K562 (cell line): ENCODE results near the gene LILRA6. TPM values are rescaled to one million over a fixed set of nuclear protein-coding genes. Genes with fewer than 3 reads are reported as not detected.
A peak's percentile ranks its signal among the peaks of the same experiment; 100 is the strongest.

Experiments
- BACH1 ChIP-seq: fragments of 200-800 bp; sonication (Bioruptor generic); IDR thresholded peaks from 2 replicates; pipeline ENCODE4 v1.6.1; 2016; ENCODE audit warnings: missing genetic modification characterization, missing compliant biosample characterization
- ETS2 ChIP-seq: IDR thresholded peaks from 2 replicates; pipeline ENCODE4 v1.6.1; 2016; ENCODE audit warnings: borderline replicate concordance, missing genetic modification characterization, mild to moderate bottlenecking, moderate library complexity, missing compliant biosample characterization; ENCODE audit not compliant: poor library complexity, severe bottlenecking
- FOXJ3 ChIP-seq: sonication (generic); formaldehyde crosslinking; IDR thresholded peaks from 2 replicates; pipeline ENCODE4 v1.4.0; 2020; ENCODE audit warnings: mild to moderate bottlenecking, missing genetic modification reagents
- KAT8 ChIP-seq: fragments of 450-650 bp; IDR thresholded peaks from 2 replicates; pipeline ENCODE4 v1.6.1; 2016; ENCODE audit warnings: low read depth, mild to moderate bottlenecking
- MAZ ChIP-seq, 2 experiments: fragments of 450-650 bp in 1 of 2; sonication (generic) in 1 of 2; formaldehyde crosslinking; IDR thresholded peaks in 1 of 2; conservative IDR thresholded peaks in 1 of 2; 2 replicates each; pipeline versions ENCODE4 v1.4.0 to v1.5.0; 2020; ENCODE audit warnings: mild to moderate bottlenecking in 1 of 2, missing genetic modification reagents in 1 of 2
- SMARCA4 ChIP-seq: fragments of 450-650 bp; IDR thresholded peaks from 2 replicates; pipeline ENCODE4 v1.6.1; 2016
- TAF7 ChIP-seq: fragments of 450-650 bp; IDR thresholded peaks from 2 replicates; pipeline ENCODE4 v1.6.1; 2016; ENCODE audit warnings: missing genetic modification characterization, missing compliant biosample characterization
- TARDBP ChIP-seq: fragments of 450-650 bp; IDR thresholded peaks from 2 replicates; pipeline ENCODE4 v1.6.1; 2016
- TGIF2 ChIP-seq: sonication (generic); formaldehyde crosslinking; IDR thresholded peaks from 2 replicates; pipeline ENCODE4 v1.8.1; 2022; ENCODE audit warnings: mild to moderate bottlenecking, missing genetic modification reagents, moderate library complexity
- ZNF232 ChIP-seq: sonication (generic); formaldehyde crosslinking; IDR thresholded peaks from 2 replicates; pipeline ENCODE4 v1.8.0; 2022; ENCODE audit warnings: mild to moderate bottlenecking, missing genetic modification reagents
- ZNF407 ChIP-seq: fragments of 450-650 bp; IDR thresholded peaks from 2 replicates; pipeline ENCODE4 v1.6.1; 2016; ENCODE audit warnings: low read depth
- ZNF436 ChIP-seq: fragments of 250-450, 450-650 bp; sonication (Bioruptor Pico); formaldehyde crosslinking; IDR thresholded peaks from 2 replicates; pipeline ENCODE4 v1.7.0; 2020; ENCODE audit warnings: mild to moderate bottlenecking
- ZNF644 ChIP-seq: fragments of 200-800 bp; sonication (Bioruptor generic); IDR thresholded peaks from 2 replicates; pipeline ENCODE4 v1.6.1; 2016; ENCODE audit warnings: low read depth, missing genetic modification characterization, missing compliant biosample characterization
- ZNF77 ChIP-seq: fragments of 250-450 bp; sonication (Bioruptor Pico); IDR thresholded peaks from 2 replicates; pipeline ENCODE4 v1.5.0; 2020
- polyA plus RNA-seq, 8 experiments: library from polyadenylated mRNA; depleted of rRNA in 4 of 8; stranded (reverse) in 5 of 8; unstranded in 3 of 8; fragments of >200 nt; fragmentation: Nextera tagmentation in 2 of 8; fragmentation: Illumina TruSeq in 1 of 8; extraction: Ambion mirVana in 2 of 8; extraction: Trizol in 1 of 8; gene quantifications; 2 replicates each; pipeline versions ENCODE4 v1.2.1 to v1.2.3, GENCODE V29; 2011 to 2014; ENCODE audit warnings: inconsistent platforms in 1 of 8, missing spikeins in 1 of 8
- total RNA-seq, 7 experiments: library from RNA; depleted of rRNA in 6 of 7; stranded (reverse); fragments of >200 nt in 6 of 7; fragmentation: Illumina TruSeq in 2 of 7; extraction: Trizol in 2 of 7; gene quantifications; 2 replicates each; pipeline versions ENCODE4 v1.2.1 to v1.2.3, GENCODE V29; 2011 to 2021; ENCODE audit warnings: low replicate concordance in 1 of 7
- TF ChIP-seq, protein P1 (sequence below), 2 experiments: fragments of 250-450 bp in 1 of 2; fragments of 450-650 bp in 1 of 2; sonication (Bioruptor Pico) in 1 of 2; IDR thresholded peaks; 2 replicates each; pipeline versions ENCODE4 v1.6.1 to v1.8.0; 2016 to 2021; ENCODE audit warnings: mild to moderate bottlenecking in 2 of 2, moderate library complexity in 2 of 2, missing compliant biosample characterization in 1 of 2, missing genetic modification characterization in 1 of 2
- TF ChIP-seq, protein P2 (sequence below): fragments of 250-450 bp; sonication (Bioruptor Pico); IDR thresholded peaks from 2 replicates; pipeline ENCODE4 v1.6.1; 2021; ENCODE audit warnings: mild to moderate bottlenecking
- TF ChIP-seq, protein P3 (sequence below): fragments of 450-650 bp; IDR thresholded peaks from 2 replicates; pipeline ENCODE4 v1.6.1; 2016; ENCODE audit warnings: mild to moderate bottlenecking

Gene LILRA6
- total and polyA plus RNA-seq, 9 of the 15 experiments (the other 6 are each of a cell fraction or from before 2014, with no cell fraction given): 0.03 TPM; not detected in 8

- TF ChIP-seq ZNF407 (no peak), TGIF2 (CRISPR knock-in tag) (no peak), ZNF436 (no peak), SMARCA4 (no peak), ETS2 (no peak), FOXJ3 (CRISPR knock-in tag) (no peak), KAT8 (no peak), ZNF77 (no peak), ZNF232 (CRISPR knock-in tag) (no peak), TAF7 (tag) (no peak), TARDBP (peak; percentile 83), BACH1 (tag) (no peak), MAZ (CRISPR knock-in tag; conservative IDR thresholded peaks at IDR 0.05 in 1 of 2, IDR thresholded peaks at IDR 0.05 in 1 of 2) (peak in 1 of 2 experiments; percentile 93; a peak in 3 of 4 replicates), ZNF644 (tag) (no peak)
- TF ChIP-seq, protein P1, sequence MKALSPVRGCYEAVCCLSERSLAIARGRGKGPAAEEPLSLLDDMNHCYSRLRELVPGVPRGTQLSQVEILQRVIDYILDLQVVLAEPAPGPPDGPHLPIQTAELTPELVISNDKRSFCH (CRISPR knock-in tag; IDR thresholded peaks at IDR 0.05): no peak
- TF ChIP-seq, protein P1 (tag; IDR thresholded peaks at IDR 0.05): 0 out of 2 replicates have a peak, but pooled peaks have one; percentile 43
- TF ChIP-seq, protein P2, sequence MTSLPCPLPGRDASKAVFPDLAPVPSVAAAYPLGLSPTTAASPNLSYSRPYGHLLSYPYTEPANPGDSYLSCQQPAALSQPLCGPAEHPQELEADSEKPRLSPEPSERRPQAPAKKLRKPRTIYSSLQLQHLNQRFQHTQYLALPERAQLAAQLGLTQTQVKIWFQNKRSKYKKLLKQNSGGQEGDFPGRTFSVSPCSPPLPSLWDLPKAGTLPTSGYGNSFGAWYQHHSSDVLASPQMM (CRISPR knock-in tag): no peak
- TF ChIP-seq, protein P3, sequence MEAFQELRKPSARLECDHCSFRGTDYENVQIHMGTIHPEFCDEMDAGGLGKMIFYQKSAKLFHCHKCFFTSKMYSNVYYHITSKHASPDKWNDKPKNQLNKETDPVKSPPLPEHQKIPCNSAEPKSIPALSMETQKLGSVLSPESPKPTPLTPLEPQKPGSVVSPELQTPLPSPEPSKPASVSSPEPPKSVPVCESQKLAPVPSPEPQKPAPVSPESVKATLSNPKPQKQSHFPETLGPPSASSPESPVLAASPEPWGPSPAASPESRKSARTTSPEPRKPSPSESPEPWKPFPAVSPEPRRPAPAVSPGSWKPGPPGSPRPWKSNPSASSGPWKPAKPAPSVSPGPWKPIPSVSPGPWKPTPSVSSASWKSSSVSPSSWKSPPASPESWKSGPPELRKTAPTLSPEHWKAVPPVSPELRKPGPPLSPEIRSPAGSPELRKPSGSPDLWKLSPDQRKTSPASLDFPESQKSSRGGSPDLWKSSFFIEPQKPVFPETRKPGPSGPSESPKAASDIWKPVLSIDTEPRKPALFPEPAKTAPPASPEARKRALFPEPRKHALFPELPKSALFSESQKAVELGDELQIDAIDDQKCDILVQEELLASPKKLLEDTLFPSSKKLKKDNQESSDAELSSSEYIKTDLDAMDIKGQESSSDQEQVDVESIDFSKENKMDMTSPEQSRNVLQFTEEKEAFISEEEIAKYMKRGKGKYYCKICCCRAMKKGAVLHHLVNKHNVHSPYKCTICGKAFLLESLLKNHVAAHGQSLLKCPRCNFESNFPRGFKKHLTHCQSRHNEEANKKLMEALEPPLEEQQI: no peak
These were observed 53.4 kb downstream of the LILRA6 start, which contains the start of gene MBOAT7 (continued) for GRCh38 chr19:54189145-54189734.
